Measurements from ENCODE around the gene SMIM11.

Gene SMIM11

GRCh38 chr21:34333121-34333739, 42.1 kb upstream of the SMIM11 start:
- Histone ChIP-seq H3K27me3 (ENCODE audit: insufficient read depth, poor library complexity, severe bottlenecking) (no peaks in the 10 kb centered on the region), H3K4me3 (replicated peaks; ENCODE audit: insufficient read depth, low read length) (no peak overlapping the region), H3K27ac (replicated peaks) (no peak overlapping the region)
- no peak for DNase-seq (ENCODE audit: low read depth in 1 of 2, low spot score in 1 of 2)
- TF ChIP-seq CTCF (IDR thresholded peaks at IDR 0.05; ENCODE audit: insufficient read depth, low read length) (no peak), REST (IDR thresholded peaks at IDR 0.05; ENCODE audit: insufficient replicate concordance, low read depth) (no peak), SPI1 (IDR thresholded peaks at IDR 0.05; ENCODE audit: borderline replicate concordance, low read depth) (no peak), POLR2AphosphoS5 (IDR thresholded peaks at IDR 0.05; ENCODE audit: low read depth) (no peak), GABPA (IDR thresholded peaks at IDR 0.05; ENCODE audit: low read depth) (no peak)

- Histone ChIP-seq H3K27ac (replicated peaks) (no peak overlapping the region), H3K4me3 (replicated peaks; ENCODE audit: insufficient read depth, low read length) (no peak overlapping the region), H3K27me3 (ENCODE audit: insufficient read depth, poor library complexity, severe bottlenecking) (no peaks in the 10 kb centered on the region)
- no peak for DNase-seq (ENCODE audit: low read depth in 1 of 2, low spot score in 1 of 2)
- no peak for TF ChIP-seq POLR2AphosphoS5 (IDR thresholded peaks at IDR 0.05; ENCODE audit: low read depth)
- TF ChIP-seq GABPA (IDR thresholded peaks at IDR 0.05; ENCODE audit: low read depth): no peak
- TF ChIP-seq CTCF (IDR thresholded peaks at IDR 0.05; ENCODE audit: insufficient read depth, low read length): no peak
- no peak for TF ChIP-seq REST (IDR thresholded peaks at IDR 0.05; ENCODE audit: insufficient replicate concordance, low read depth)
- TF ChIP-seq SPI1 (IDR thresholded peaks at IDR 0.05; ENCODE audit: borderline replicate concordance, low read depth): no peak
Measured at GRCh38 chr21:34335316-34335715, 40.0 kb upstream of the SMIM11 start.

GRCh38 chr21:34336245-34336644, 39.1 kb upstream of the SMIM11 start:
- Histone ChIP-seq H3K27me3 (ENCODE audit: insufficient read depth, poor library complexity, severe bottlenecking) (no peaks in the 10 kb centered on the region), H3K4me3 (replicated peaks; ENCODE audit: insufficient read depth, low read length) (no peak overlapping the region), H3K27ac (replicated peaks) (no peak overlapping the region)
- no peak for TF ChIP-seq CTCF (IDR thresholded peaks at IDR 0.05; ENCODE audit: insufficient read depth, low read length)
- TF ChIP-seq GABPA (IDR thresholded peaks at IDR 0.05; ENCODE audit: low read depth): no peak
- no peak for TF ChIP-seq POLR2AphosphoS5 (IDR thresholded peaks at IDR 0.05; ENCODE audit: low read depth)
- no peak for TF ChIP-seq SPI1 (IDR thresholded peaks at IDR 0.05; ENCODE audit: borderline replicate concordance, low read depth)
- TF ChIP-seq REST (IDR thresholded peaks at IDR 0.05; ENCODE audit: insufficient replicate concordance, low read depth): no peak
- no peak for DNase-seq (ENCODE audit: low read depth in 1 of 2, low spot score in 1 of 2)

Data from HL-60 (cell line).